Stimulated activated CD8-positive, alpha-beta memory T cell treated with anti-CD3 and anti-CD28 coated beads, Interleukin-15, amount 100 ng/mL, for 4 hours (primary cell): Measurements from ENCODE around the gene EDN1.

Experiments
- DNase-seq, 2 donors: peaks; one replicate each; pipeline ENCODE4 v3.0.0-alpha.2; 2020; ENCODE audit warnings: low read depth in 2 of 2

Gene EDN1

GRCh38 chr6:12289933-12290820 is at the start of gene EDN1:
Gene EDN1, plus strand, starts transcription at chr6:12290361. Its CDS starts 269 bp downstream, at chr6:12290630.
- DNase-seq, result peak in 1 of 2 donors; percentile 1

DNA sequence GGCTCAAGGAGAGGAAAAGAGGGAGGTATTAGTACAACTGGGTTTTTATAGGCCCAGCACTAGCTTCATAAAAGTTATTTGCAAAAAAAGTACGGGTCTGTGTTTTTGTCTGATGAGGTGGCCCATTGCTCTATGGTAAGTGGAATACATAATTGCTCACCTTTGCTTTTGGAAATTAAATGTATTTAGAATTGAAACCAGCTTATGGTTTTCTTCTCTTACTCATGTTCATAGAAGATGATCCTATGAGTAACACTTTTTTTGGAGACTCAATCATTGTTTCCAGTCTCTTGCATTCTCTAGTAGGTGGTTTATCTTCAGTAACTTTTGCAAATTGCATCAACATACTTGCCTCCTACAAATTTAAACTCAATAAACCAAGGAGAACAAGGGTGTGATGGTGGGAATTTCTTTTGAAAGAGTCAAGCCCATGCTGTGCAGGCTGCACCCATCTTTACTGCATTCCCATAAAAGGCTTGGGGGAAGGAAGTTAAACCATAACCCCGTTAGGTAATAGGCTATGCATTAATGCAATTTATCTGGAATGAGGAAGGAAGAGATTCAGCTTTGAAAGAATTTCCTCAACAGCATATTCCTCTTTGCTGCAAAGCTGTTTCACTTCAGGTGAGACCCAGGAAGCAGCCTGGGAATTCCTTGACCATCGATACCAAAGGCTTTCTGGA is 48.5 kb upstream of the EDN1 start:
- no peak for DNase-seq

DNA sequence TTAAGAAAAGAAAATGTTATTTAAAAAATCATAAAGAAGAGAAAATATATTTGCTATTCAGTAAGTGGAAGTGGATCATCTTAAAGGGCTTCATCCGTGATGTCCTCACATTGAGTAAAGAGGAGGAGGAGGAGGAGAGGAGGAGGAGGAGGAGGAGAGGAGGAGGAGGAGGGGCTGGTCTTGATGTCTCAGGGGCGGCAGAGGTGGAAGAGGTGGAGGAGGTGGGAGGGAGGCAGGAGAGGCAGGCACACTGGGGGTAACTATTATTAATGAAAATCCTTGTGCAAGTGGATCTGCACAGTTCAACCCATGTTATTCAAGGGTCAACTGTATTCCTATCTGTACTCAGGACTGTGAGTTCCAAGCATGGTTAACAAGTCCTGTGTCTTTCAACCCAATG is 47.0 kb upstream of the EDN1 start:
- no peak for DNase-seq

DNA sequence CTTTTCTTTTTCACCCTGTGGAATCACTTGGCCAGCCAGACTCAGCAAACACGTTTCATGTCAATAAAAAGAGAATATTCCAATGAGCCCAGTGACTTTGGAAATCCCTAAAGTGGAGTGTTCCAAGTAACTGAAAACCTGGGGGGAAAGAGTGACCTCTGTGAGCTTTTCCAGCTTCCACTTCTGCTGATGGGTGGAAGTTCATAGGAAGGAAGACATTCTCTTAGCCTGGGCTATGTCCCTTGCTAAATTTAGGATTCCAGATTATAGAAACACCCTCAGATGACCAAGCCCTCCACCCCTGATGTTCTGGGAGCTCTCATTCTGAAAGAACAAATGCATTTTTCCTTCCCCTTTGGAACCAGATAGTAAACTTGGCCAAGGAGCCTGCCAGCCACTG is 44.8 kb upstream of the EDN1 start:
- no peak for DNase-seq

- no peak for DNase-seq
Observed at GRCh38 chr6:12245763-12246718, 44.1 kb upstream of the EDN1 start.

GRCh38 chr6:12246900-12247299 is 43.3 kb upstream of the EDN1 start:
- no peak for DNase-seq

DNA sequence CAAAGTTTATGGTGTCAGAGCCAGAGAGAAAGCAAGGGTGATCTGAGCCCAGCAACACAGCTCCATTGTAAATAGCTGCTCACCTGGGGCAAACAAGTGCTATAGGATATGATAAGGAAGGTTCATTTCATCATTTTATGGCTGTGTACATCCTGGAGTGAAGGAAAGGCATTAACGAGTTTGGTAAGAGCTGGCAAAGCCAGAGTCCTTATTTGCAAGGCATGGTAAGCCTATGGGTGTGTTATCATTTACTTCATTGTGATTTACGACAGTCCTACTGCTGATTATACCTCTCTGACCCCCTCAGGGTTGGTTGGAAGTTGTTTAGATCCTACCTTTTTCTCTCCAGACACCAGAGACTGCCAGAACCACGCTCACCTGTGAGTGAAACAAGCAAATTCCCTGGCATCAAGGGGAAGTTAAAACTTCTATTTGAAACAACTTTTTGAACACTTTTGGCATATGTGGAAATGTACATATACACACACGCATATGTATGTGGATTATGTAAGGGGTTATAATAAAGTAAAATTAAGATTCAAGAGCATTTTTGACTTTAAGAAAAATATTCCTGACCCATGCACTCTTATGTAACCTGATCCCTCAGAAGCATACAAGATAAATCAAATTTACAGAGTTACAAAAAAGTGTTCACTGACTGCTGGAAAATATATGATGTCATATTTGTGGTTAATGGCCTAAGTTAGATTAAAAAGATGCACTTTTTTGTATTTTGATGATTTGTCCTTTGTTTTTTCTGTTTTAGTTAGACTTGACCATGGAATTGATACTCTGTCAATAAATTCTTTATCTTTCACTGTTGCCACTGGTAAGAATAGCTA is 40.4 kb upstream of the EDN1 start:
- DNase-seq, result no peak

- no peak for DNase-seq
Observed at GRCh38 chr6:12250383-12250770, 39.8 kb upstream of the EDN1 start.

GRCh38 chr6:12254210-12254609 is 36.0 kb upstream of the EDN1 start:
- no peak for DNase-seq

- DNase-seq, result no peak
Observed at GRCh38 chr6:12258191-12258590, 32.0 kb upstream of the EDN1 start.

DNA sequence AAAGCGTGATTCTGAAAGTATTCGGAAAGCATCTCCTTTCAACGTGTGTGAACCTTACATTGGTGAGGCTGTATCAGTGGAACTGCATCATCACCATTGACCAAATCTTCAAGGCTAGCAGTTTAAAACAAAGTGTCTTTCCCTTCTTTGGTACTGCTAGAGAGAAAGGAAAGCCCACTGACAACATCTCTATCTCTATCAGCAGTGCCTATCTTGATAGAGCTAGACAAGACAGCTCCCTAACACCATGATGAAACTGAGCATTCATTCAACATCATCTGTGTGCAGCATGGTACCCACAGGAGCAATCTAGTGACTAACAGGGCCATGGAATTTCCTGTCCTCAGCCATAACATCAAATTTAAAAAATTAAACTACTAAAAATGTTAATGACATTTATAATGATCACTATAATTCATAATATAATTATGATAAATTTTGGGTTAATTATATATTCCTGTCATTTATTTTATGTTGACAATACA is 31.5 kb upstream of the EDN1 start:
- no peak for DNase-seq

DNA sequence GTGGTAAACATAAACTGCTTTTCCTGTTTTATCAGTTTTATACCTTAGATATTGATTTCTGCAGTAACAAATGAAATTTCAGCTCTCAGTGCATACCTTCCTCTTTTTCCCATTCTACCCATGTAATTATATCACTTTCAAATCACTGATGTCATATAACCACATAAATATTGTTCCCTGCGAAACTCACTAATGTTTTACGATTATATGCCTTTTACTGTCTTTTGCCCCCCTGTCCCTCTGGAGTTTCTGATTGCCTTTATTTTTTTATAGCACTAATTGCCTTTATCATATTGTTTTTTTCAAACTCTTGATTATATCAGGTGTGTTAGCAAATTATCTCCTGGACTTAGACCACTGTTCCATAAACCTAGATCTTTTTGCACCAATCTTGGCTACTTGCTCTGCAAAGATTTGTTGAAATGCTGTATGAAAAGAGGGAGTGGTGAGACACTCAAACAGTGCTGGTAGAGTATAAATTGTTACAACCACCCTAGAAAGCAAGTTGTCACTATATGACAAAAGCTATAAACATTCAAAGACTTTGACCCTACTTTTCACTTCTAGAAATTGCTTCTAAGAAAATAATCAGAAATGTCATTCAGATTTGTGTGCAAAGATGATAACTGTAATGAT is 29.6 kb upstream of the EDN1 start:
- no peak for DNase-seq

DNA sequence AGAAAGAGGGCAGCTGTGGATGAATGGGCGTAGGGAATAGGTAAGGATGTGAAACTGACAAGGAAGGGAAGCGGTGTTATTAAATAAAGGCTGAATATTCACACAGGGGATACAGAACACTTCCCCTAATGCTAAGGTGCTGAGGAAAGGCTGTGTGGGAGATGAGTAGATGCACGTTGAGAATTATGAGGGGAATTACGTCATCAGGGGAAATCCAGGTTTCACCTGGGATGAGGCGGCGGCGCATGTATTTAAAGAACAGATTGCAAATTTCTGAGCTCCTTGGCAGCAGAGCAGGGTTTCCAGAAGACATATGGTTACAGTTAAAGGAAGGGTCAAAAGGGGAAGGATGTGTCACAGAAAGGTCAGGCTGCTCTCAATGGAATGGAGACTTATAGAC is 28.7 kb upstream of the EDN1 start:
- no peak for DNase-seq

DNA sequence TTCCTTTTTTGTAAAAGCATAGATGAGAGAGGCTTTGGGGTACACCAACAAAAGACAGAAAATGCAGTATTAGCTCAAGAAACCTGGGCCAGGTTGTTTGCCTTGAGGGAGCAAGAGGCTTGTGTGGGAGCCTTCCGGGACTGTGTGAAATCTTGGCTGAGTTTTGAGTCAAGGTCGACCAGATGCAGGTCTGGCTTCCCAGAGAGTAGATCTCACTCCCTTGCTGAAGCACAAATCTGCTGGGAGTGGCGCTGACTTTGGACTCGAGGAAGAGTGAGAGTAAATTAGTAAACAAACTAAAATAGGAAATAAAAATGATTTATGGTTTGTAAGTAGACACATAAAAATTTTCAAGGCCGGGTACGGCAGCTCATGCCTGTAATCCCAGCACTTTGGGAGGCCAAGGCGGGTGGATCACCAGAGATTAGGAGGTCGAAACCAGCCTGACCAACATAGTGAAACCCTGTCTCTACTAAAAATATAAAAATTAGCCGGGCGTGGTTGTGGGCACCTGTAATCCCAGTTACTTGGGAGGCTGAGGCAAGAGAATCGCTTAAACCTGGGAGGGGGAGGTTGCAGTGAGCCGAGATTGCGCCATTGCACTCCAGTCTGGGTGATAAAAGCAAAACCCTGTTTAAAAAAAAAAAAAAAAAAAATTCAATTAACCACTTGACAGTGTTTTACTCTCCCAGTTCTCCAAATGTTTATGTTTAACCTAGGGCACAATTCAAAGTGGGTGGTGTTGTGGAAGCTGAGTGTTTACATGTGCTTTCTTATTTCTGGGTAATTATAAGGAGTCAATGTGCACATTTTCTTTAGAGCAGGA is 27.7 kb upstream of the EDN1 start:
- no peak for DNase-seq

GRCh38 chr6:12263403-12263802 is 26.8 kb upstream of the EDN1 start:
- no peak for DNase-seq

DNA sequence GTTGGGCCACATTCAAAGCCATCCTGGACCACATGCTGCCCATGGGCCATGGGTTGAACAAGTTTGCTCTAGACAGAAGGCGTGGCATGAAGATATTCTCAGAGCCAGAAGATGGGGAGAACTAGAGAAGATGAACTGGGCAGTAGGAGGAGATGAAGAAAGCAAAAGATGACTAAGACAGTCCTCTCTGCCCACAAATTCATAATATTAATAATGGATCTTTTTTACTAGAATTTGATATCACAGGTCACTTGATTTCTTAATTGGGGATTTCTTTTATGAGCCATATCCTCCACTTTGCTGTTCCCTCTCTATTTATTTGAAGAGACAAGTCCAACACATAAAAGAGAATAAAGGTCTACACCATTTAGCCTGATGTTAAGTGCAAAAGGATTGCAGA is 25.5 kb upstream of the EDN1 start:
- DNase-seq, result no peak

DNA sequence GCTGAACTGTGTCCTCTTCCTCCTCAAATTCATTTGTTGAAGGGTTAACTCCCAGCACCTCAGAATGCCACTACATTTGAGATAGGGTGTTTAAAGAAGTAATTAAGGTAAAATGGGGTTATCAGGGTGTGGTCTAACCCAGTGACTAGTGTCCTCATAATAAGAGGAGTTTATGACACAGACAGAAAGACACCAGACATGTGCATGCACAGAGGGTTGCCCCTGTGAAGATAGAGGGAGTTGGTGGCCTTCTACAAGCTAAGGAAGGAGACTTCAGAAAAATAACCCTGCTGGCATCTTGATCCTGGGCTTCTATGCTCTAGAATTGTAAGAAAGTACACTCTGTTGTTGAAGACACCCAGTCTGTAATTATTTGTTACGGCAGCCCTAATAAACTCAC is 24.9 kb upstream of the EDN1 start:
- no peak for DNase-seq

DNA sequence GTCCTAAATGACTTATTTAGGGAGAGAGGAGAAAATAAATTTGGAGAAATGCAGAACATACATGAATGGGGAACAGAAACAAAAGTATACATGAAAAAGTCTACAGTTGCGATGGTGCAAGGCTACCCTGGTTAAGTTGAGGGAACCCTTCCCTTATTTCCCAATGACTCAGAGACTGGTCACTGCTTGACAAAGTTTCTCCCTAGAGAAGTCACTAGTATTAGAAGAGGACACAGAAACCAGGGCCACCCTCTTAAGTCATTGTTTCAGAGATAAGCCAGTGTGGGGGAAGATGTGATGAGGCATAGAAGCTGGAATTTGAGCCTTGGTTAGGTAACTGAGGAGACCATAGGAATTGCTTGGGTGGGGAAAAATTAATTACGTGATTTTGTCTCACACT is 24.4 kb upstream of the EDN1 start:
- DNase-seq, result no peak

- DNase-seq, result no peak
Observed at GRCh38 chr6:12266571-12266970, 23.6 kb upstream of the EDN1 start.

DNA sequence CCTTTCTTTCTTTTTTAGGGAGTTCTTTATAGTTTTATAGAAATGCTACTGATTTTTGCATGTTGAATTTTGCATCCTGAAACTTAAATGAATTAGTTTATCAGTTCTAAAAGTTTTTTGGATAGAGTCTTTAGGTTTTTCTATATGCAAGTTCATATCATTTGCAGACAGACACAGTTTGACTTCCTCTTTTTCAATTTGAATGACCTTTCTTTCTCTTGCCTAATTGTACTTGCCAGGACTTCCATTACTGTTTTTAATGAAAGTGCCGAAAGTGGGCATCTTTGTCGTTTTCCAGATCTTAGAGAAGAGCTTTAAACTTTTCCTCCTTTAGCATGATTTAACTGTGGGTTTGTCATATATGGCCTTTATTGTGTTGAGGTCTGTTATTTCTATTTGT is 21.1 kb upstream of the EDN1 start:
- no peak for DNase-seq
